CD8-positive, alpha-beta memory T cell (primary cell): ENCODE results near the gene LMAN1L. TPM values are rescaled to one million over a fixed set of nuclear protein-coding genes. Genes with fewer than 3 reads are reported as not detected.

Source experiments
- CTCF ChIA-PET: fragments of 350-600 bp; sonication (Branson Sonifier 250); formaldehyde crosslinking; loops from one replicate; lab custom pipeline; 2021; ENCODE audit warnings: antibody characterized with exemption; lab: Charles Lee
- POLR2A ChIA-PET: fragments of 350-600 bp; sonication (Branson Sonifier 250); formaldehyde crosslinking; loops from one replicate; lab custom pipeline; 2021; ENCODE audit warnings: antibody characterized with exemption; lab: Charles Lee
- DNase-seq, 5 donors: peaks; one replicate each; pipeline versions ENCODE4 v3.0.0 to v3.0.0-alpha.2; 2020 to 2022; ENCODE audit warnings: mixed read lengths in 1 of 5
- H3K27ac ChIP-seq: one replicate; pipeline ENCODE4 v1.7.0; 2013; ENCODE audit warnings: low read depth, mild to moderate bottlenecking, low read length, moderate library complexity
- H3K27me3 ChIP-seq: 2 replicates; pipeline ENCODE4 v1.7.0; 2013; ENCODE audit warnings: low read length, mild to moderate bottlenecking; ENCODE audit not compliant: insufficient read depth, poor library complexity, severe bottlenecking
- H3K36me3 ChIP-seq: 2 replicates; pipeline ENCODE4 v1.7.0; 2013; ENCODE audit warnings: mild to moderate bottlenecking, low read length, moderate library complexity; ENCODE audit not compliant: insufficient read depth
- H3K4me1 ChIP-seq: 2 replicates; pipeline ENCODE4 v1.7.0; 2013; ENCODE audit warnings: mild to moderate bottlenecking, low read length, moderate library complexity; ENCODE audit not compliant: insufficient read depth
- H3K4me3 ChIP-seq: 2 replicates; pipeline ENCODE4 v1.7.0; 2013; ENCODE audit warnings: mild to moderate bottlenecking, low read length
- H3K9me3 ChIP-seq: 2 replicates; pipeline ENCODE4 v1.7.0; 2013; ENCODE audit warnings: mild to moderate bottlenecking, low read length
- H3K27ac Mint-ChIP-seq, 8 donors: one replicate each; pipeline ENCODE4 v1.8.0; 2020 to 2021; ENCODE audit warnings: mixed read lengths in 8 of 8, mild to moderate bottlenecking in 6 of 8, inconsistent platforms in 3 of 8, moderate library complexity in 3 of 8
- H3K27me3 Mint-ChIP-seq, 2 donors: one replicate each; pipeline ENCODE4 v1.8.0; 2020 to 2021; ENCODE audit warnings: mixed read lengths in 2 of 2, mild to moderate bottlenecking in 1 of 2, moderate library complexity in 1 of 2
- H3K36me3 Mint-ChIP-seq, 3 donors: one replicate each; pipeline ENCODE4 v1.8.0; 2020 to 2021; ENCODE audit warnings: mixed read lengths in 3 of 3, inconsistent platforms in 1 of 3, mild to moderate bottlenecking in 1 of 3
- H3K4me1 Mint-ChIP-seq, 3 donors: one replicate each; pipeline ENCODE4 v1.8.0; 2020 to 2021; ENCODE audit warnings: mixed read lengths in 3 of 3, inconsistent platforms in 1 of 3, mild to moderate bottlenecking in 1 of 3
- H3K4me3 Mint-ChIP-seq, 7 donors: one replicate each; pipeline ENCODE4 v1.8.0; 2020 to 2021; ENCODE audit warnings: mixed read lengths in 7 of 7, mild to moderate bottlenecking in 6 of 7, moderate library complexity in 4 of 7, inconsistent platforms in 2 of 7
- H3K9me3 Mint-ChIP-seq, 5 donors: one replicate each; pipeline ENCODE4 v1.8.0; 2020 to 2022; ENCODE audit warnings: mixed read lengths in 5 of 5, mild to moderate bottlenecking in 3 of 5, moderate library complexity in 2 of 5, inconsistent platforms in 1 of 5
- polyA plus RNA-seq: library from polyadenylated mRNA; unstranded; fragments of 300-500 nt; fragmentation: Illumina TruSeq; gene quantifications from one replicate; pipeline ENCODE4 v1.2.3, GENCODE V29; 2021
- total RNA-seq, 2 experiments: library from RNA; stranded (reverse); gene quantifications; one replicate each; pipeline ENCODE4 v1.2.3, GENCODE V29; 2021

Gene LMAN1L
- under 1 TPM in 1 of 2 experiments, not detected in 1; 0.27 TPM for total RNA-seq
- not detected for polyA plus RNA-seq

- no peaks in the 10 kb centered on the region for H3K36me3 ChIP-seq
- H3K27ac Mint-ChIP-seq: peak within 1 kb of the TSS in 1 of 8 donors; percentile 65
- ChIA-PET POLR2A (no interaction called here), CTCF (interaction anchor here (1.2 kb wide), 2 partner anchors 8 to 42 kb away, joined by 3 to 5 read pairs; no protein-coding TSS in a partner anchor)
- no peak for DNase-seq
- H3K4me3 ChIP-seq: no peak within 1 kb of the TSS
- H3K36me3 Mint-ChIP-seq: no peaks in the 10 kb centered on the region
- H3K27ac ChIP-seq: no peak within 1 kb of the TSS
- peaks cover 15 to 19% (median 16%) of the 10 kb centered on the region in 3 donors for H3K4me1 Mint-ChIP-seq
- H3K4me3 Mint-ChIP-seq: no peak within 1 kb of the TSS
- no peaks in the 10 kb centered on the region for H3K9me3 Mint-ChIP-seq
- no peaks in the 10 kb centered on the region for H3K9me3 ChIP-seq
- no peaks in the 10 kb centered on the region for H3K27me3 Mint-ChIP-seq
- H3K27me3 ChIP-seq: no peaks in the 10 kb centered on the region
- peaks cover 7% of the 10 kb centered on the region for H3K4me1 ChIP-seq
Observed at GRCh38 chr15:74812533-74812932, at the start of gene LMAN1L. TSS of gene LMAN1L (plus strand) at chr15:74812835. CDS start at chr15:74812855, 20 bp downstream.

GRCh38 chr15:74763416-74763815 is 49.2 kb upstream of the LMAN1L start:
- H3K27ac Mint-ChIP-seq: no peak overlapping the region
- no peaks in the 10 kb centered on the region for H3K4me1 Mint-ChIP-seq
- Histone ChIP-seq H3K27me3 (peaks cover 3% of the 10 kb centered on the region), H3K9me3 (no peaks in the 10 kb centered on the region), H3K4me3 (no peak overlapping the region), H3K4me1 (no peaks in the 10 kb centered on the region), H3K27ac (no peak overlapping the region), H3K36me3 (no peaks in the 10 kb centered on the region)
- DNase-seq: no peak
- ChIA-PET CTCF (interaction anchor here (0.8 to 1.1 kb wide), 3 partner anchors 30 to 129 kb away, joined by 3 read pairs; no protein-coding TSS in a partner anchor), POLR2A (no interaction called here)
- H3K9me3 Mint-ChIP-seq: no peaks in the 10 kb centered on the region
- peaks cover 2 to 13% of the 10 kb centered on the region in 2 donors for H3K27me3 Mint-ChIP-seq
- no peaks in the 10 kb centered on the region for H3K36me3 Mint-ChIP-seq
- no peak overlapping the region for H3K4me3 Mint-ChIP-seq

- no peak overlapping the region for H3K4me3 Mint-ChIP-seq
- H3K27me3 ChIP-seq: peaks cover 3% of the 10 kb centered on the region
- no peaks in the 10 kb centered on the region for H3K9me3 Mint-ChIP-seq
- no peak for DNase-seq
- no peaks in the 10 kb centered on the region for H3K9me3 ChIP-seq
- peaks cover 10% of the 10 kb centered on the region for H3K4me1 ChIP-seq
- peaks cover 8 to 11% of the 10 kb centered on the region in 2 donors for H3K27me3 Mint-ChIP-seq
- H3K27ac ChIP-seq: no peak overlapping the region
- ChIA-PET CTCF (interaction anchor here (0.6 to 18.5 kb wide), 14 partner anchors 8 to 398 kb away, joined by 3 to 1086 read pairs (median 18); partner anchors contain the start of genes CSK and CYP1A1), POLR2A (interaction anchor here (1.1 kb wide), 1 partner anchor 132 kb away, joined by 3 read pairs; no protein-coding TSS in a partner anchor)
- H3K36me3 ChIP-seq: no peaks in the 10 kb centered on the region
- no peak overlapping the region for H3K4me3 ChIP-seq
- H3K36me3 Mint-ChIP-seq: no peaks in the 10 kb centered on the region
- no peak overlapping the region for H3K27ac Mint-ChIP-seq
- H3K4me1 Mint-ChIP-seq: peaks cover 13 to 18% (median 15%) of the 10 kb centered on the region in 3 donors
Observed at GRCh38 chr15:74767167-74768098, 45.2 kb upstream of the LMAN1L start.

- Histone ChIP-seq H3K27ac (no peak overlapping the region), H3K4me1 (peaks cover 12% of the 10 kb centered on the region), H3K4me3 (no peak overlapping the region), H3K27me3 (peaks cover 3% of the 10 kb centered on the region), H3K9me3 (no peaks in the 10 kb centered on the region), H3K36me3 (no peaks in the 10 kb centered on the region)
- Mint-ChIP-seq H3K27me3 (peaks cover 5 to 8% of the 10 kb centered on the region in 2 donors), H3K9me3 (no peaks in the 10 kb centered on the region), H3K27ac (peak overlapping the region in 1 of 8 donors; percentile 3), H3K36me3 (no peaks in the 10 kb centered on the region), H3K4me3 (peak overlapping the region in 1 of 7 donors; percentile 35), H3K4me1 (peaks cover 13 to 21% (median 15%) of the 10 kb centered on the region in 3 donors)
- CTCF ChIA-PET: interaction anchor here (0.6 to 18.5 kb wide), 21 partner anchors 9 to 398 kb away, joined by 3 to 1086 read pairs (median 10); partner anchors contain the start of genes CPLX3, CSK, CYP1A1 and FAM219B
- no peak for DNase-seq
- POLR2A ChIA-PET: interaction anchor here (1.0 to 1.9 kb wide), 3 partner anchors 25 to 133 kb away, joined by 3 to 20 read pairs (median 5); no protein-coding TSS in a partner anchor
Observed at GRCh38 chr15:74768099-74768770, 44.4 kb upstream of the LMAN1L start.

GRCh38 chr15:74768771-74769342 is 43.8 kb upstream of the LMAN1L start:
- no peaks in the 10 kb centered on the region for H3K36me3 Mint-ChIP-seq
- H3K27ac Mint-ChIP-seq: peak overlapping the region in 3 of 8 donors; percentile 3 to 21 (median 17)
- no peaks in the 10 kb centered on the region for H3K36me3 ChIP-seq
- peak; percentile 50 to 76 (median 58) for DNase-seq
- peak overlapping the region in 1 of 7 donors; percentile 35 for H3K4me3 Mint-ChIP-seq
- peaks cover 17% of the 10 kb centered on the region for H3K4me1 ChIP-seq
- ChIA-PET CTCF (interaction anchor here (1.0 to 18.5 kb wide), 27 partner anchors 10 to 399 kb away, joined by 3 to 1086 read pairs (median 7); partner anchors contain the start of genes CPLX3, CSK, CYP1A1 and FAM219B), POLR2A (interaction anchor here (0.7 to 1.9 kb wide), 4 partner anchors 24 to 134 kb away, joined by 3 to 20 read pairs (median 4); no protein-coding TSS in a partner anchor)
- no peak overlapping the region for H3K4me3 ChIP-seq
- H3K9me3 ChIP-seq: no peaks in the 10 kb centered on the region
- H3K27ac ChIP-seq: no peak overlapping the region
- no peaks in the 10 kb centered on the region for H3K9me3 Mint-ChIP-seq
- H3K4me1 Mint-ChIP-seq: peaks cover 13 to 23% (median 20%) of the 10 kb centered on the region in 3 donors
- no peaks in the 10 kb centered on the region for H3K27me3 ChIP-seq
- H3K27me3 Mint-ChIP-seq: peaks cover 5 to 8% of the 10 kb centered on the region in 2 donors

- DNase-seq: no peak
- Histone ChIP-seq H3K4me3 (no peak overlapping the region), H3K27me3 (no peaks in the 10 kb centered on the region), H3K9me3 (no peaks in the 10 kb centered on the region), H3K27ac (no peak overlapping the region), H3K4me1 (peaks cover 17% of the 10 kb centered on the region), H3K36me3 (no peaks in the 10 kb centered on the region)
- ChIA-PET POLR2A (interaction anchor here (0.6 to 1.9 kb wide), 4 partner anchors 24 to 123 kb away, joined by 3 to 20 read pairs (median 4); partner anchors contain the start of gene MPI), CTCF (interaction anchor here (0.8 to 18.5 kb wide), 29 partner anchors 10 to 400 kb away, joined by 3 to 1086 read pairs (median 6); partner anchors contain the start of genes CPLX3, CSK, CYP1A1 and FAM219B)
- Mint-ChIP-seq H3K36me3 (no peaks in the 10 kb centered on the region), H3K27me3 (peaks cover 5 to 8% of the 10 kb centered on the region in 2 donors), H3K4me1 (peaks cover 13 to 29% (median 25%) of the 10 kb centered on the region in 3 donors), H3K27ac (peak overlapping the region in 1 of 8 donors; percentile 56), H3K9me3 (no peaks in the 10 kb centered on the region), H3K4me3 (no peak overlapping the region)
Observed at GRCh38 chr15:74769463-74770025, 43.1 kb upstream of the LMAN1L start.
